ENCODE data around the gene MYH11. TPM values are rescaled to one million over a fixed set of nuclear protein-coding genes. Genes with fewer than 3 reads are reported as not detected.
"Not testable (repeated sequence)": the region's sequence is repeated elsewhere in the genome, so short reads cannot be mapped to it uniquely, and the experiment has no call there.

The MYH11 gene
- total RNA-seq, 1 donor from 2014 or later, result 14.0 TPM

GRCh38 chr16:15748654-15749053 lies 108.2 kb downstream of the MYH11 start:
- no peak for DNase-seq
- ATAC-seq (ENCODE audit: poor library complexity), result no peak
- intact Hi-C loops (cut with DNase I), result no loop called here

DNA sequence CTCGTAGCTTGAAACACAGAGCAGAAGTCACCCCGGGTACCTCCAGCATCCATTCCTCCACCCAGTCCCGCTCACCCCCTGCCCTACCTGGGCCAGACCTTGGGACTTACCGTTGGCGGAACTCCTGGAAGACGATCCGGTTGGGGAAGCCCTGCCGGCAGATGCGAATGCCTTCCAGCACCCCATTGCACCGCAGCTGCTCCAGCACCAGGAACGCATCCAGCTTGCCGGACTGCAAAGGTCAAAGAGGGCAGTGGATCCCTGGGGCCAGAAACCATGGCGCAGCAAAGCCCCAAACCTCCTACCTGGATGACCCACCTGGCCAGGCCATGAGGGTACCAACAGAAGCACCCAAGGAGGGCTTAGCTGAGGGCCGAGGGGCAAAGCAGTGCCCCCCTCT lies 108.9 kb downstream of the MYH11 start:
- DNase-seq (no peak), ATAC-seq (ENCODE audit: poor library complexity) (no peak)
- intact Hi-C loops (cut with DNase I), result no loop called here

DNA sequence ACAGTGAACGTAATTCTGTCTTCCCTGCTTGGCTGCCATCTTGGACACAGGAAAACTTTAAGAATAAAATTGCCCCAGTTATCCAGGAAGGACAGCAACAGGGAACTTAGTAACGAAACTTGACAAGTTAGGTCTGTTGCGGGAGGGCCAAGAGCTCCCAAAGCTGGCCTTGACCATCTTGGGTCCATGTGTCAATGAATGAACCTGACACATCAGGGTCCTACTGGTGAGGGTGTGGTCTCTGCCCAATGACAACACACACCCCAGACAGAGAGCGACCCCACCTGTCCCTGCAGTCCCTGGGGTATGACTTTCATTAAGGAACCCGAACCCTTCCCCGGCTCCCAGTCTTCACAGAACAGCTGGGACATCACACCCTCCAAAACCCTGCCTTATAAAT lies 110.5 kb downstream of the MYH11 start:
- ATAC-seq (ENCODE audit: poor library complexity), result no peak
- no peak for DNase-seq
- intact Hi-C loops (cut with DNase I), result no loop called here

DNA sequence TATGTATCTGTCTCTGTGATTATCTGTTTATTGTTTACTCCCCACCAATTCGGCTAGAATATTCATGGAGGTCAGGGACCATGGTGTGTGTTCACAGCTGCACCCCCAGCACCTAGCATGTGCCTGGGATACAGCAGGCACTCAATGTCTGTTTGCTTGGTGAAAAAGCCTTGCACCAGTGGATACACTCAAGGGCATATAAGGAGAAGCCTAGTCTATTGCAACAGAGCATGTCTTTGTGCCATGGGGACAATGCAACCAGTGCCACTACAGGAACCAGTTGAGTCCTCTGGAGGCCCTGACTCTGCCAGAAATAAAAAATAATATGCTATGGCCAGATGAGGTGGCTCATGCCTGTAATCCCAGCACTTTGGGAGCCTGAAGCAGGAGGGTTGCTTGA lies 113.2 kb downstream of the MYH11 start:
- DNase-seq (no peak), ATAC-seq (ENCODE audit: poor library complexity) (no peak)
- intact Hi-C loops (cut with DNase I), result no loop called here

GRCh38 chr16:15742716-15743115 lies 114.1 kb downstream of the MYH11 start:
- intact Hi-C loops (cut with DNase I), result no loop called here
- no peak for DNase-seq

GRCh38 chr16:15741207-15741871 lies 115.5 kb downstream of the MYH11 start:
- no peak for DNase-seq
- intact Hi-C loops (cut with DNase I), result no loop called here

More at GRCh38 chr16:15742716-15743115, 114.1 kb downstream of the MYH11 start:
- no peak for ATAC-seq (ENCODE audit: poor library complexity)

DNA sequence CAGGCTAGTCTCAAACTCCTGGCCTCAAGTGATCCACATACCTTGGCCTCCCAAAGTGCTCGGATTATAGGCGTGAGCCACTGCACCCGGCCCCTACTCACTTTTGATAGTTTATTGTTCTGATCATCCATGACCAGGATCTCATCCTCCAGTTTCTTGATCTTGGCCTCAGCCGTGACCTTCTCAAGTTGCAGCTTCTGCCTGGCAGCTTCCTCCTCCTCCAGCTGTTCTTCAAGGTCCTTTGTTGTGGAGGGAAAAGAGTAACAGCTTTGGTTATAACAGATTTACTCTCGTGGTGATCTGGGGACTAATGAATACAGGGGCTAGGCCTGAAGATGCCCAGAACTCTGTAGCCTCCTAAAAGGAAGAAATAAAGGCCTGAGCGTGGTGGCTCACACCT lies 116.9 kb downstream of the MYH11 start:
- no peak for DNase-seq
- intact Hi-C loops (cut with DNase I), result no loop called here
- ATAC-seq (ENCODE audit: poor library complexity), result no peak

More at GRCh38 chr16:15741207-15741871, 115.5 kb downstream of the MYH11 start:
- no peak for ATAC-seq (ENCODE audit: poor library complexity)

GRCh38 chr16:15739464-15739863 lies 117.4 kb downstream of the MYH11 start:
- no peak for DNase-seq

GRCh38 chr16:15737140-15737644 lies 119.6 kb downstream of the MYH11 start:
- no peak for ATAC-seq (ENCODE audit: poor library complexity)
- intact Hi-C loops (cut with DNase I), result no loop called here

More at GRCh38 chr16:15739464-15739863, 117.4 kb downstream of the MYH11 start:
- no peak for ATAC-seq (ENCODE audit: poor library complexity)
- intact Hi-C loops (cut with DNase I), result no loop called here

GRCh38 chr16:15736529-15736928 lies 120.3 kb downstream of the MYH11 start:
- ATAC-seq (ENCODE audit: poor library complexity), result no peak
- intact Hi-C loops (cut with DNase I), result no loop called here
- DNase-seq, result no peak

More at GRCh38 chr16:15737140-15737644, 119.6 kb downstream of the MYH11 start:
- no peak for DNase-seq

- no peak for ATAC-seq (ENCODE audit: poor library complexity)
- intact Hi-C loops (cut with DNase I), result no loop called here
- no peak for DNase-seq
Measured at GRCh38 chr16:15735610-15736009, 121.2 kb downstream of the MYH11 start.

- intact Hi-C loops (cut with DNase I), result no loop called here
- DNase-seq (no peak), ATAC-seq (ENCODE audit: poor library complexity) (no peak)
Measured at GRCh38 chr16:15732416-15732815, 124.4 kb downstream of the MYH11 start.

DNA sequence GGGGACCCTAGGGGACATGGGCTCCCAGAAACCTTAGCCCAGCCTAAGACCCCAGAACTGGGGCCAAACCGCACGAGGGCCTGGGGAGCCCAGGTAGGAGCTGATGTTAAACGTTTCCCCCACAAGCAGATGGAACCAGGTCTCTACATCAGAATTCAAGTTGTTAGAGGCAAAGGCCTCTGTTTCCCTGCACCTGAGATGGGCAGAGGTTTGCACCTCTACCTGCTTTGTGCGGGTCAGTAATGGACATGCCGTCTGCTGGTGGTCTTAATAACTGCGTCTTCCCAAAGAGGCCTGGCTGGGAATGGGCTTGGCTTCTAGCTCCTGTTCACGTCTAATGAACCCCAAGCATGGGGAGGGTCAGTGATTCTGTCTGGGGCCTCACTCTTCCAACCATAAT lies 127.7 kb downstream of the MYH11 start:
- ATAC-seq (ENCODE audit: poor library complexity) (no peak), DNase-seq (no peak)
- intact Hi-C loops (cut with DNase I), result no loop called here

DNA sequence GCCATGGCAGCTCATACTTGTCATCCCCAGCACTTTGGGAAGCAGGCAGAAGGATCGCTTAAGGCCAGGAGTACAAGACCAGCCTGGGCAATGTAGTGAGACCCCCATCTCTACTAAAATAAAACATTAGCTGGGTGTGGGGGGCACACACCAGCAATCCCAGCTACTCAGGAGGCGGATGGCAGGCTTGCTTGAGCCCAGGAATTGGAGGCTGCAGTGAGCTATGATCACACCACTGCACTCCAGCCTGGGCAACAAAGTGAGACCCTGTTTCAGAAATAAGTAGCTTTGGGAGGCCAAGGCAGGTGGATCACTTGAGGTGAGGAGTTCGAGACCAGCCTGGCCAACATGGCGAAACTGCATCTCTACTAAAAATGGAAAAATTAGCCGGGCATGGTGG lies 129.1 kb downstream of the MYH11 start:
- ATAC-seq (ENCODE audit: poor library complexity); intact Hi-C loops (cut with DNase I); DNase-seq: not testable (repeated sequence)

DNA sequence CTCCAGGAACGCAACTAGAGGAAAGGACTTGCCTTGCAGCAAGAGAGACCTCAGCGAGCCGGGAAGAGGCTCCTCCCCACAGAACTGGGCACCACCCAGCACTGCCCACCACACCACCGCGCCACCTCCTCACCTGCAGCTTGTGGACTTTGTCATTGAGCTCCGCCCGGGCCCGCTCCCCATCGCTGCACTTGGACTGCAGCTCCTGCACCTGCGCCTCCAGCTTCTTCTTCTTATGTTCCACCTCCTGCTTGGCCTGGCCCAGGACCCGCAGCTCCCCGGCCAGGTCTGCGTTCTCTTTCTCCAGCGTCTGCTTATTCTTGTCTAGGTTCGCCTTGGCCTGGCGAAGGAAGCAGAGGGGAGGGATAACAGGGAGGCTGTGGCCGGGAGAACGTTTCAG lies 130.1 kb downstream of the MYH11 start:
- intact Hi-C loops (cut with DNase I), result no loop called here
- no peak for ATAC-seq (ENCODE audit: poor library complexity)

DNA sequence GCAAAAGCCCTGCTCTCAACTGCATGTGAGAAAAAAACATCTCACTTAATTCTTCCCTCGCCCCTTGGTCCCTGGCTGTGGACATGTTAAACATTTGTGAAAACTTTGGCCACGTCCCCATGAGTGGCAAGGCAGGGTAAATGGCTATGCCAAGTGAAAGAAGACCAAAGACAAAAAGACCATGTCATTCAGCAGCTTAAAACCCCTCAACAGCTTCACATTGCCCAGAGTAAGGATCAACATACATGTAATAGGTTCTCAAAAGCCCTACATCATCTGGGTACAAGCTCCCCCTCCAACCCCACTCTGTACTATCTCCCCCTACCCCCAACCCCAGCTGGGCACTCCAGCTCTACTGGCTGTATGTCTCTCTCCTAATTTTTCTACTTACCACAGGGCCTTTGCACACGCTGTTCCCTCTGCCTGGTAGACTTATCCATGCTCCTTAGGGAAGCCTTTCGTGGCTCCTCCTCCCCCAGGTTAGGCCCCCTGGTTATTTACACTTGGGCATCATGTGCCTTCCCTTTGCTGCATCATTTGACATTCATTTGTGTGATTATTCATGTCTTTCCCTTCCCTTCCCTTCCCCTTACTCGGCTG lies 131.1 kb downstream of the MYH11 start:
- DNase-seq (no peak), ATAC-seq (ENCODE audit: poor library complexity) (no peak)
- intact Hi-C loops (cut with DNase I), result no loop called here

More for the DNA sequence above, 130.1 kb downstream of the MYH11 start:
- no peak for DNase-seq

DNA sequence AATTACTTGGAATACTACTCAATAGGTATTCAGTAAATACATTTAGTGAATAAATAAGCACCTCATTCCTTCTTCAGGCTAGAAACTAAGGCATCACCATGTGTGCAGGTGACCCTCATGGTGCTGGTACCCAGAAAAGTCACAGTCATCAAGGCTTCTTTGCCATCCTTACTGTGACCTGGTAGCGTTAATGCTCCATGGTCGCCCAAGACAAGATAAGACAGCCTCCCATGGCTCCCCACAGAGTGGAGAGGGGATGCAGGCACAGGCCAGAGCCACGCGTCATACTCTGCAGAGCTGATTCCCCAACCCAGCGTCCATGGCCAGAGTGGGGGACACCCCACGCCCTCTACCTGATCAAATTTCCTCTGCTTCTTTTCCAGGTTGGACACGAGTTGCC lies 133.0 kb downstream of the MYH11 start:
- intact Hi-C loops (cut with DNase I), result no loop called here
- DNase-seq (no peak), ATAC-seq (ENCODE audit: poor library complexity) (no peak)

- DNase-seq (no peak), ATAC-seq (ENCODE audit: poor library complexity) (no peak)
- intact Hi-C loops (cut with DNase I), result no loop called here
Measured at GRCh38 chr16:15721018-15721417, 135.8 kb downstream of the MYH11 start.

DNA sequence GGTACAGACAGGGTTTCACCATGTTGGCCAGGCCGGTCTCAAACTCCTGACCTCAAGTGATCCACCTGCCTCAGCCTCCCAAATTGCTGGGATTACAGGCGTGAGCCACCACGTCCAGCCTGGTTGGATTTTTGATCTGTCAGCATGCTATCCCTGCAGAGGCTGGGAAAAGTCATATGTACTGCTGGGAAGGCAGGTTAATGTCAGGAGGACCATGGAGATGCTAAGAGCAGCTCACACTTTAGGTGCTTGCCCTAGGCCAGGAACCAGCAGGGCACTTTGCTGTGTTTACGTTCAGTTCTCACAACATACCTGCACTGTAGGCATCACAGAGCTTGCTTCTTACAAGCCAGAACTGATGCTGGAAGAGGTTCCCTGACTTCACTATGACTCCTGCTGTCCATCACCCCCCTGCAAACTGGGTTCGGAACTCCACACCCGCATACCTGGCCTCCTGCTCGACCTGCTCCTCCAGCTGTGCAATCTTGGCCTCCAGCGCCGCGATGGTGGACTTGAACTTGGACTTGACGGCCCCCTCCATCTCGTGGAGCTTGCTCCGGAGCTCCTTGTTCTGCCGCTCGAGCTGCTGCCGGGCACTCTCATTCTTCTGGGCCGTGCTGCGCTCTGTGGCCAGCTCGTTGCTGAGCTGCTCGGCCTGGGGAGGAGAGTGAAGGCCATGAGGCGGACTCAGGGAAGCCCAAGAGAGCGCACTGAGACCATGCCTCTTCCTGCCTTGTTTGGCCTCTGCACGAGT lies 140.0 kb downstream of the MYH11 start:
- intact Hi-C loops (cut with DNase I), result no loop called here
- DNase-seq, result no peak
- ATAC-seq (ENCODE audit: poor library complexity), result no peak

- no peak for ATAC-seq (ENCODE audit: poor library complexity)
Measured at GRCh38 chr16:15715221-15715620, 141.6 kb downstream of the MYH11 start.

More at GRCh38 chr16:15715221-15715620, 141.6 kb downstream of the MYH11 start:
- intact Hi-C loops (cut with DNase I), result no loop called here
- no peak for DNase-seq
